ENCODE results near the gene GPATCH2L.

GRCh38 chr14:76146976-76147375 lies 4.7 kb upstream of the GPATCH2L start:
- TF ChIP-seq, protein P1, sequence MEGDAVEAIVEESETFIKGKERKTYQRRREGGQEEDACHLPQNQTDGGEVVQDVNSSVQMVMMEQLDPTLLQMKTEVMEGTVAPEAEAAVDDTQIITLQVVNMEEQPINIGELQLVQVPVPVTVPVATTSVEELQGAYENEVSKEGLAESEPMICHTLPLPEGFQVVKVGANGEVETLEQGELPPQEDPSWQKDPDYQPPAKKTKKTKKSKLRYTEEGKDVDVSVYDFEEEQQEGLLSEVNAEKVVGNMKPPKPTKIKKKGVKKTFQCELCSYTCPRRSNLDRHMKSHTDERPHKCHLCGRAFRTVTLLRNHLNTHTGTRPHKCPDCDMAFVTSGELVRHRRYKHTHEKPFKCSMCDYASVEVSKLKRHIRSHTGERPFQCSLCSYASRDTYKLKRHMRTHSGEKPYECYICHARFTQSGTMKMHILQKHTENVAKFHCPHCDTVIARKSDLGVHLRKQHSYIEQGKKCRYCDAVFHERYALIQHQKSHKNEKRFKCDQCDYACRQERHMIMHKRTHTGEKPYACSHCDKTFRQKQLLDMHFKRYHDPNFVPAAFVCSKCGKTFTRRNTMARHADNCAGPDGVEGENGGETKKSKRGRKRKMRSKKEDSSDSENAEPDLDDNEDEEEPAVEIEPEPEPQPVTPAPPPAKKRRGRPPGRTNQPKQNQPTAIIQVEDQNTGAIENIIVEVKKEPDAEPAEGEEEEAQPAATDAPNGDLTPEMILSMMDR (IDR thresholded peaks at IDR 0.05) = no peak
- no peak for TF ChIP-seq POLR2A (IDR thresholded peaks at IDR 0.05)
- TF ChIP-seq EP300 (IDR thresholded peaks at IDR 0.05) = no peak
- TF ChIP-seq POLR2AphosphoS5 (IDR thresholded peaks at IDR 0.05) = no peak
